Activated naive CD8-positive, alpha-beta T cell treated with anti-CD3 and anti-CD28 coated beads for 36 hours (primary cell): ENCODE data around the gene VTI1A. TPM values are rescaled to one million over a fixed set of nuclear protein-coding genes. Genes with fewer than 3 reads are reported as not detected.

Experiments used
- DNase-seq: peaks from one replicate; pipeline ENCODE4 v3.0.0; 2021
- H3K27ac Mint-ChIP-seq: one replicate; pipeline ENCODE4 v1.8.0; 2022; ENCODE audit warnings: mild to moderate bottlenecking, moderate library complexity, mixed read lengths
- H3K27me3 Mint-ChIP-seq: one replicate; pipeline ENCODE4 v1.8.0; 2022; ENCODE audit warnings: mild to moderate bottlenecking, mixed read lengths
- H3K36me3 Mint-ChIP-seq: one replicate; pipeline ENCODE4 v1.8.0; 2021; ENCODE audit warnings: mild to moderate bottlenecking, mixed read lengths
- H3K4me1 Mint-ChIP-seq: one replicate; pipeline ENCODE4 v1.8.0; 2021; ENCODE audit warnings: mixed read lengths
- H3K4me3 Mint-ChIP-seq: one replicate; pipeline ENCODE4 v1.8.0; 2022; ENCODE audit warnings: mild to moderate bottlenecking, moderate library complexity, mixed read lengths
- H3K9me3 Mint-ChIP-seq: one replicate; pipeline ENCODE4 v1.8.0; 2022; ENCODE audit warnings: mixed read lengths
- total RNA-seq, 2 experiments: library from RNA; stranded (reverse); gene quantifications; one replicate each; pipeline ENCODE4 v1.2.3, GENCODE V29; 2021

VTI1A gene
- total RNA-seq, 2 experiments from 2014 or later: 31.5 to 33.7 TPM

GRCh38 chr10:112631501-112632400 is 184.7 kb downstream of the VTI1A start:
- no peak for DNase-seq
- no peaks in the 10 kb centered on the region for H3K4me1 Mint-ChIP-seq
- H3K27me3 Mint-ChIP-seq: no peaks in the 10 kb centered on the region
- H3K36me3 Mint-ChIP-seq: peaks cover 9% of the 10 kb centered on the region
- H3K9me3 Mint-ChIP-seq: no peaks in the 10 kb centered on the region
- H3K27ac Mint-ChIP-seq: no peak overlapping the region
- no peak overlapping the region for H3K4me3 Mint-ChIP-seq

GRCh38 chr10:112634096-112634830 is 187.2 kb downstream of the VTI1A start:
- no peak overlapping the region for H3K27ac Mint-ChIP-seq
- no peak for DNase-seq
- no peaks in the 10 kb centered on the region for H3K4me1 Mint-ChIP-seq
- no peaks in the 10 kb centered on the region for H3K9me3 Mint-ChIP-seq
- H3K36me3 Mint-ChIP-seq: peaks cover 9% of the 10 kb centered on the region
- no peaks in the 10 kb centered on the region for H3K27me3 Mint-ChIP-seq
- no peak overlapping the region for H3K4me3 Mint-ChIP-seq

GRCh38 chr10:112637901-112638300 is 190.9 kb downstream of the VTI1A start:
- no peaks in the 10 kb centered on the region for H3K4me1 Mint-ChIP-seq
- no peaks in the 10 kb centered on the region for H3K9me3 Mint-ChIP-seq
- H3K36me3 Mint-ChIP-seq: peaks cover 4% of the 10 kb centered on the region
- no peak overlapping the region for H3K4me3 Mint-ChIP-seq
- DNase-seq: no peak
- H3K27ac Mint-ChIP-seq: no peak overlapping the region
- H3K27me3 Mint-ChIP-seq: no peaks in the 10 kb centered on the region

- DNase-seq: no peak
- Mint-ChIP-seq H3K9me3 (no peaks in the 10 kb centered on the region), H3K27me3 (no peaks in the 10 kb centered on the region), H3K36me3 (no peaks in the 10 kb centered on the region), H3K27ac (no peak overlapping the region), H3K4me3 (no peak overlapping the region), H3K4me1 (no peaks in the 10 kb centered on the region)
Observed at GRCh38 chr10:112639298-112639697, 192.3 kb downstream of the VTI1A start.

- no peaks in the 10 kb centered on the region for H3K9me3 Mint-ChIP-seq
- H3K27ac Mint-ChIP-seq: no peak overlapping the region
- no peaks in the 10 kb centered on the region for H3K36me3 Mint-ChIP-seq
- H3K27me3 Mint-ChIP-seq: no peaks in the 10 kb centered on the region
- H3K4me1 Mint-ChIP-seq: no peaks in the 10 kb centered on the region
- DNase-seq: no peak
- H3K4me3 Mint-ChIP-seq: no peak overlapping the region
Observed at GRCh38 chr10:112640638-112641037, 193.6 kb downstream of the VTI1A start.

GRCh38 chr10:112643600-112644264 is 196.7 kb downstream of the VTI1A start:
- H3K4me3 Mint-ChIP-seq: no peak overlapping the region
- DNase-seq: no peak
- no peak overlapping the region for H3K27ac Mint-ChIP-seq
- H3K27me3 Mint-ChIP-seq: no peaks in the 10 kb centered on the region
- H3K4me1 Mint-ChIP-seq: no peaks in the 10 kb centered on the region
- H3K9me3 Mint-ChIP-seq: no peaks in the 10 kb centered on the region
- H3K36me3 Mint-ChIP-seq: peaks cover 5% of the 10 kb centered on the region

GRCh38 chr10:112644265-112644645 is 197.2 kb downstream of the VTI1A start:
- H3K4me3 Mint-ChIP-seq: no peak overlapping the region
- H3K36me3 Mint-ChIP-seq: peaks cover 5% of the 10 kb centered on the region
- no peaks in the 10 kb centered on the region for H3K4me1 Mint-ChIP-seq
- no peak overlapping the region for H3K27ac Mint-ChIP-seq
- no peak for DNase-seq
- no peaks in the 10 kb centered on the region for H3K27me3 Mint-ChIP-seq
- no peaks in the 10 kb centered on the region for H3K9me3 Mint-ChIP-seq

GRCh38 chr10:112649006-112649821 is 202.2 kb downstream of the VTI1A start:
- no peak for DNase-seq
- H3K4me3 Mint-ChIP-seq: no peak overlapping the region
- H3K9me3 Mint-ChIP-seq: no peaks in the 10 kb centered on the region
- H3K36me3 Mint-ChIP-seq: peaks cover 5% of the 10 kb centered on the region
- no peaks in the 10 kb centered on the region for H3K27me3 Mint-ChIP-seq
- no peaks in the 10 kb centered on the region for H3K4me1 Mint-ChIP-seq
- H3K27ac Mint-ChIP-seq: no peak overlapping the region

GRCh38 chr10:112649822-112650152 is 202.8 kb downstream of the VTI1A start:
- Mint-ChIP-seq H3K36me3 (peaks cover 5% of the 10 kb centered on the region), H3K4me3 (no peak overlapping the region), H3K4me1 (no peaks in the 10 kb centered on the region), H3K9me3 (no peaks in the 10 kb centered on the region), H3K27ac (no peak overlapping the region), H3K27me3 (no peaks in the 10 kb centered on the region)
- DNase-seq: no peak

- Mint-ChIP-seq H3K4me1 (no peaks in the 10 kb centered on the region), H3K9me3 (no peaks in the 10 kb centered on the region), H3K27ac (no peak overlapping the region), H3K36me3 (peaks cover 5% of the 10 kb centered on the region), H3K4me3 (no peak overlapping the region), H3K27me3 (no peaks in the 10 kb centered on the region)
- no peak for DNase-seq
Observed at GRCh38 chr10:112650588-112651030, 203.6 kb downstream of the VTI1A start.

GRCh38 chr10:112653215-112653614 is 206.2 kb downstream of the VTI1A start:
- H3K27me3 Mint-ChIP-seq: no peaks in the 10 kb centered on the region
- no peak overlapping the region for H3K4me3 Mint-ChIP-seq
- H3K4me1 Mint-ChIP-seq: no peaks in the 10 kb centered on the region
- H3K27ac Mint-ChIP-seq: no peak overlapping the region
- no peak for DNase-seq
- peaks cover 5% of the 10 kb centered on the region for H3K36me3 Mint-ChIP-seq
- H3K9me3 Mint-ChIP-seq: no peaks in the 10 kb centered on the region

GRCh38 chr10:112653851-112654250 is 206.8 kb downstream of the VTI1A start:
- no peaks in the 10 kb centered on the region for H3K4me1 Mint-ChIP-seq

GRCh38 chr10:112654794-112655193 is 207.8 kb downstream of the VTI1A start:
- no peak for DNase-seq
- no peaks in the 10 kb centered on the region for H3K9me3 Mint-ChIP-seq
- no peaks in the 10 kb centered on the region for H3K27me3 Mint-ChIP-seq
- H3K27ac Mint-ChIP-seq: no peak overlapping the region
- no peak overlapping the region for H3K4me3 Mint-ChIP-seq
- peaks cover 5% of the 10 kb centered on the region for H3K36me3 Mint-ChIP-seq
- no peaks in the 10 kb centered on the region for H3K4me1 Mint-ChIP-seq

More at GRCh38 chr10:112653851-112654250, 206.8 kb downstream of the VTI1A start:
- Mint-ChIP-seq H3K27me3 (no peaks in the 10 kb centered on the region), H3K36me3 (peaks cover 5% of the 10 kb centered on the region), H3K9me3 (no peaks in the 10 kb centered on the region), H3K4me3 (no peak overlapping the region), H3K27ac (no peak overlapping the region)
- DNase-seq: no peak

- no peak for DNase-seq
- no peak overlapping the region for H3K4me3 Mint-ChIP-seq
- H3K36me3 Mint-ChIP-seq: peaks cover 5% of the 10 kb centered on the region
- H3K9me3 Mint-ChIP-seq: no peaks in the 10 kb centered on the region
- H3K27me3 Mint-ChIP-seq: no peaks in the 10 kb centered on the region
- H3K27ac Mint-ChIP-seq: no peak overlapping the region
- no peaks in the 10 kb centered on the region for H3K4me1 Mint-ChIP-seq
Observed at GRCh38 chr10:112655722-112656121, 208.7 kb downstream of the VTI1A start.
